ENCODE data around the gene MGAT3.

GRCh38 chr22:39458444-39459083 is 1.8 kb downstream of the MGAT3 start:
- TF ChIP-seq CTCF (IDR thresholded peaks at IDR 0.05) (no peak), POLR2A (IDR thresholded peaks at IDR 0.05) (no peak)
